ENCODE measurements around the gene RNU1-3.
"Not testable (repeated sequence)": the region's sequence is repeated elsewhere in the genome, so short reads cannot be mapped to it uniquely, and the experiment has no call there.

RNU1-3 gene

DNA sequence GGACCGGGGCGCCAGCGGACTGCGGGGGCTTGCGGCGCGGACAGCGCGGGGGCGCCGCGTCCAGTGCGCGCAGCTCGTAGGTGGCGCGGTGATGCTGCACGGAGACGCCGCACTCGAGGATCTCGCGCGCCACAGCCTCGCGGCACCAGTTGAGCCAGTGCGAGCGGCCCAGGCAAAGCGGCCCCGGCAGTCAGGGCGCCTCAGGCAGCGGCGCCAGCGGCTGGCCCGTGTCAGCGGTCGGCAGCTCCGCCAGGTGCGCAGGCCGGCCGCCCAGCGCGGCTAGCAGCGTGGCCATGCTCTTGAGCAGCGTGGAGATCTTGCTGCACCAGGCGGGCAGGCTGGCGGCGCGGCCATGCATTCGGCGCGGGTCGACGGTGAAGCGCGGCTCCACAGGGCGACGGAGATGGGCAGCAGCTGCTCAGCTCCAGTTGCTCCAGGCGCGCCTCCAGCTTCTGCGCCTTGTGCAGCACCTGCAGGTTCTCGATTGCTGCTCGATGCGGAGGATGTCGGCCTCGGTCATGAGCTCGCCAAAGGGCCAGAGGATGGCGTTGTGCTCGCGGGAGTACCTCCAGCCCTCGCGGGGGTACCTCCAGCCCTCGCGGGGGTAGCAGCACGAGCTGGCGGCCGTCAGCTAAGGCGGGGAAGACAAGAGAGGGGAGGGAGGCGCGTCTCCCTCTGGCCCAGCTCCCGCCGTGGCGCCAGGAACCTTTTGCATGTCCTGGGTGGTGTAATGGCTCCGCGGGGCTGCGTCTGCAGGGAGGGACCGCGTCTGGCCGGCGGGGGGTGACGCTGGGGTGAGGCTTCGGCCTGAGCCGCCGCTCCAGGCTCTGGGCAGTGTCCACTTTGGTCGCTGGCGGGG lies 26.9 kb upstream of the RNU1-3 start:
- DNase-seq: not testable (repeated sequence)

DNA sequence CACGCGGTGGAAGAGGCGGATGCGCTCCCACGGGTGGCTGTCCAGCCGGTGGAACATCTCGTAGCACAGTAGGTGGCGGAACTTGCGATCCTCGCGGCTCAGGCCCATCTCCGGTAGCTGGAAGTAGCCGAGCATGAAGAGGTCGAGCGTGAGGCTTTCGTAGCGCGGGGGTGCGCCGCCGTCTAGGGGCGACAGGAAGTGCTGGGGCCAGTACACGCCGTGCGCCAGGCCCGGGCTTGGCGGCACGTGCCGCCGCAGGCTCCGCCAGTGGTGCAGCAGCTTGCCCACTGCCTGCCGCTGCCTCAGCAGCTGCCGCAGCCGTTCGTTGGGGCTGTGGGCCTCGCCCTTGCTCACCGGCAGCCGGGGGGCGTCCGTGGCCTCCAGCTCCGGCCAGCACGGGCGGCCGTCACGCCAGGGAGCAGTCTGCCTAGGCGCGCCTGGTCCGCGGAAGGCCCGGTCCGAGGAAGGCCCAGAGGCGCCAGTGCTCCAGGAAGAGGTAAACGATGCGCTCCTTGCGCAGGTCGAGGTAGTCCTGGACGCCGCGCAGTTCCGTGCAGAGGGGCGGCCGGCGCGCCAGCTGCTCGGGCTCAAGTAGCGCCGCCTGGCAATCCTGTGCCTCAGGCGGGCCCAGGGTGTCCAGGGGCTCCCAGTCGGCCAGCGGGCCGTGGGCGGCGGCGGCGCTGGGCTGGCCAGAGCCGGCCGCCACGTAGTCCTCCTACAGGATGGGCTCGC lies 26.1 kb upstream of the RNU1-3 start:
- not testable (repeated sequence) for DNase-seq

DNA sequence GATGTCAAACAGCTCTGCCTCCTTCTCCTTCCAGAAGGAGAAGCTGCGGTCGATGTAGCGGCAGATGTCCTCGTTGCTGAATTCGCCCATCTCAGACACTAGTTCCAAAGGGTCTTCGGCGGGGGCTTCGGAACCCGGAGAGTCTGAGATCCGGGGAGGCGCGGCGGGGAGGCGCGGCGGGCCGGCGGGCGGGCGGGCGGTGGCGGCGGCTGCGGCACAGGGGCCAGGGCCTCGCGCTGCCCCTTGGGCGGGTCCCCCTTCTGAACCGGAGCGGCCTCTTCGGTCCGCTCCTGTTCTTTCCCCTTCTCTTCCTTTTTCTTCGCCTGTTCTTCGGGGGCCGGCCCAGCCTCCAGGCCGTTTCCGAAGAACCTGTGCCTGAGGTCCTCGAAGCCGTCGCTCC lies 25.5 kb upstream of the RNU1-3 start:
- not testable (repeated sequence) for DNase-seq

DNA sequence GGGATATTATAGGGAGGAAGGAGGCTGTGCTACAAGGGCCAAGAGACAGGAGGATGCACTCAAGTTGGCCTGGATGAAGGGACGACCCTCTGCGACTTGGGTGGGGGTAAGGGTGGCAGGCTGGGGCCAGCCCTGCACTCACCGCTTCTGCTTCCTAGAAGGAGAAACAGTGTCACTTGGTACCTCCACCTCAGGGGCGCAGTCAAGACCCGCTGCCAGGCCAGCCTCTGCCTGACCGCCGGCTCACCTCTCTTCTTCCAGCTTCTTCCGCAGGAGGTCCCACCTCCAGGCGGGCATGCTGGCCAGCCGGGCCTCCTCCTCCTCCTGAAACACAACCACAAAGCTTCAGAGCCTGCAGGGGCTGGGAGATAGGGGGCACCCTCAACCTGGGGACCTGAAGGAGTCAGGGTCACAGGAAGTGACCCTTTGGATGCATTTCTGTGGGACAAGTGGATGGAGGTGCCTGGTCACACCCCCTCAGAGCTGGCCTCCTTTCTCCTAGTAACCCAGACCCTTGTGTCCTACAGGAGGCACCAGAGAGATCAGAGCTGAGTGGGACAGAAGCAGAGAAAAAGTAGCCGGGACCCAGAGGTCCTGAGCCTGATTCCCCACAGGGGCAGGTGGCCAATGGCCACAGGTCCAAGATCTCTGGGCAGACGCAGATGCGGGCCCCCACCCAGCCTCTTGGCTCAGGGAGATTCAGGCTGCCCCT lies 24.4 kb upstream of the RNU1-3 start:
- DNase-seq: not testable (repeated sequence)

DNA sequence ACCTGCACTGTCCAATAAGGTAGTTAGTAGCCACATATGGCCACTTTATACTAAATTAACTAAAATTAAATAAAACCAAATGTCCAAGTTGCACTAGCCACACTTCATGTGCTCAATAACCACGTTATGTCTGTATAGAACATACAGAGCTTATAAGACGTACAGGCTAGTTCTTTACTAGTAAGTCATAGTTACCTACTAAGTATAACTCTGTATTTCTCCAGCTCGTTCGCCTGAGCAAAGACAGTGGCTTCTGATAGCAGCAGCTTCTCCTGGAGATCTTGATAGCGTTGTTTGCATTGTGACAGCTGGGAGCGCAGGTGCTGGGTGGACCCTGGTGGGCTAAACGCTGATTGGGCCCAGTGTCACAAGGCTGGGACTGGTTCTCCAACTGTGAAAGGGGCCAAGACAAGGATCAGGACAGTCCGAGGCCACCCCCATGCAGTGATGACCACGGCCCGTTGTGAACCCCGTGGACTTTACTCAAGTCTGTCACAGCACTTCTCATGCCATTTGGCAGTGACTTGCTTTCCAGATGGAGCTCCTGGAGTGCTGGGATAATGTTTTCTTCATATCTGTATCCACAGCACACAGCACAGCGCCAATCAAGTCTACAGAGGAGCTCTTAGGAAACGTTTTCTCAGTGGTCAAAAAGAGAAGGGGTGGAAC lies 20.5 kb upstream of the RNU1-3 start:
- DNase-seq: not testable (repeated sequence)

DNA sequence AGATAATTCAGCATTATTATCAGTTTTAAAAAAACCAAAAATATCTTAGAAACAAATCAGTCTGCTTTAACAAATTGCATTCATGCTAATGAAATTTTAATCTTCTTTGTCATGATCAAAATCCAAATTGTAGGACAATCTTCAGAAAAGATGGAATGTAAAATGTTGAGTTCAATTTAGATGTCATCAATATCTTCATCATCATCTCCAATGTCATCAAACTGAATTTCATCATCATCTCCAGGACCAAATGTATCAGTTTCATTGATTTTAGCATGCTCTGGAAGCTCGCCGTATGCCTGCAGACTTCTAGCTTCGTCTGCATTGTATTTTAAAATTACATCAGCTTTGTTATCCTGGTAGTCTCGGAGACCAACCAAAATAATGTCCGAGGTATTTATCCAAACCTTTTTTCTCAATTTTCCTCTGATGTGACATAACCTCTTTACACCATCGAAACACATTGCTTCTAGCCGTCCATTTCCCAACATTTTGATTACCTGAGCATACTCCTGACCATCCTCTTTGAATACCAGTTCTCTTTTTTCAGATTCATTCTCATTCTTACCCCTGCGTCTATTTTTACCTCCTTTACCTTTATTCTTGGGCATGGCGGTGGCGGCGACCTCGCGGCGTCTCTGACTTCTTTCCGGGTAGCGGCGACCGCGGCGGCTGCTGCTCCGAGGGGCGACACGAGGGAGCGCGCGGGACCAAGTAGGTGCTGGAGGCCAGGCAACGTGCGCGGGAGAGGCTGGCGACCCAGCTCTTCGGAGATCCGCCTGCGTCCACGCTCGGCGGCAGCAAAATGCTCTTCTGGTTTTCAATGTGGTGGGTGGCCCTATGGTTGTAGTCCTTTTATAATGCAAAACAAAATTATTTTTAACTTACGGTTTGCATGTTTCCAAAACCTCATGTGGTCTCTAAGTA lies 19.0 kb upstream of the RNU1-3 start:
- DNase-seq: not testable (repeated sequence)

DNA sequence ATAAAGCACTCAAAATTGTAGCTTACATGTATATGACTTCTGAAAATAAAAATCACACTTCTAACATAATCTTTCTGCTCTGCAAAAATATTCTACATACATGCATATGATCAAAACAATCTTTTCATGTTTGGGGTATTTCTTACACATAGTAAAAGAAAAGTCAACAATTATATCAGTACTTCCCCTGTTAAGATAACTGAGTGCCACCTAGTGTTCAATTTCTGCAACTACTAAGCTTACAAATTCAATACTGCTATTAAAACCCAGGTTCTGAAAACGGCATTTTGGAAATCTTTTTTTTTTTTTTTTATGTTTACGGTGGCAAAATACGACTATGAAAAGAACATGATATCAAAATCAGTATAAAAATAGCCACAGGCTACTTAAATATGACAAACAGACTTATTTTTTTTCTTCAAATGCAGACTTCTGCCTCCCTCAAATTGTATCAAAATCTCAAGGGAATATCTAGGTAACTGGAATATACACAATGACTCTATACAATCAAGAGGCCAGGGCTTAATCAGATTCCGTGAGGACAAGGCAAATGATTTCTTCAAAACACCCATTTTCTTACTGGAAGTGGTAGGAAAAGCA lies 18.1 kb upstream of the RNU1-3 start:
- DNase-seq: not testable (repeated sequence)

DNA sequence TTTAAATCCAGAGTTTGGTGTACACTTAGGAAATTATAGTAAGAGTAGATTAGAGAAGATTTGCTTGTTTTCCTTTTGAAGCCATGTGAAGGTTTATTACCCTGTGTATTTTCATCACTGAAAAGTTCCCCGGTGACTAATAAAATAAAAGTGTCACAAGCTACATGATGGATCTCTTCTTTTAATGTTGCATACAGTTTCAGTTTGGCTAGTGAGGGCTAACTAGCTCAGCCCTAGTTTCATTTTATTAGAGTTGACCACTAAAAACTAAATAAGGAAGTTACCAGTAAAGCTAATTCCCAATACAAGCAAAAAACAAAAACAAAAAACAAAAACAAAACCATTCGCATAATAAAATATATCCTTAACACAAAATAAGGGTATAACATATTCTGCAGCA lies 17.4 kb upstream of the RNU1-3 start:
- not testable (repeated sequence) for DNase-seq

DNA sequence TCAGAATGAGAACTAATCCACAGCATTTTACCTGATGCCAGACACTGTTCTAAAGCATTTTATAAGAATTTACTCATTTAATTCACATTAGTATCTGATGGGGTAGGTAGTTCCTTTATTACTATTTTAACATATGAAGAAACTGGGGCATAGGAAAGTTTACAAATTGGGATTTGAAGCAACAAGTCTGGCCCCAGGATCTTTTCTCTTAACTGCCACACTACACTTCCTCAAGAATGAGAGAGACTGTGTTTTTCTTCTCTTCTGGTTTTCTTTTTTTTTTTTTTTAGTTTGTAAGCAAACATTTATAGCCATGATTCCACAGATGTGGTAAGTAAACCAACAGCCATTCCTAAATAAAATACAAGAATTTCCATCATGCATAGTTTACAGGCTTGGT lies 16.1 kb upstream of the RNU1-3 start:
- not testable (repeated sequence) for DNase-seq

DNA sequence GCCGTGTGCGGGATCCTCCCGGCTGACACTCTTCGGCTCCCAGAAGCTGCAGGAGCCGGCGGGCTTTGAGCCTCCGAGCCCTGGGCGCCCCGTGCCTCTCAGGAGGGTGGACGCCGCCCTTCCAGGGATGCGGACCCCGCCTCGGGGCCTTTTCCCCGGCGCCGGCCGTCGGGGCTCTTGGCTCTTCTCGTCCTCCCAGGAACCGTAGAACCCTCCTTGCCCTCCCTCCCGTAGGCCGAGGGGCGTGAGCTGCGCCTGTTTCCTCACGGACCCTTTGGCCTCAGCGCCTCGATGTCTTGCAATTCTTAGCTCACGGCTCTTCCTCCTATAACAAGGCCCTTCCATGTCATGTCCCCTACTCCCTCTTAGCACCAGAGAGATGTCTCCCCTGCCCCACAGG lies 13.6 kb upstream of the RNU1-3 start:
- DNase-seq: not testable (repeated sequence)

DNA sequence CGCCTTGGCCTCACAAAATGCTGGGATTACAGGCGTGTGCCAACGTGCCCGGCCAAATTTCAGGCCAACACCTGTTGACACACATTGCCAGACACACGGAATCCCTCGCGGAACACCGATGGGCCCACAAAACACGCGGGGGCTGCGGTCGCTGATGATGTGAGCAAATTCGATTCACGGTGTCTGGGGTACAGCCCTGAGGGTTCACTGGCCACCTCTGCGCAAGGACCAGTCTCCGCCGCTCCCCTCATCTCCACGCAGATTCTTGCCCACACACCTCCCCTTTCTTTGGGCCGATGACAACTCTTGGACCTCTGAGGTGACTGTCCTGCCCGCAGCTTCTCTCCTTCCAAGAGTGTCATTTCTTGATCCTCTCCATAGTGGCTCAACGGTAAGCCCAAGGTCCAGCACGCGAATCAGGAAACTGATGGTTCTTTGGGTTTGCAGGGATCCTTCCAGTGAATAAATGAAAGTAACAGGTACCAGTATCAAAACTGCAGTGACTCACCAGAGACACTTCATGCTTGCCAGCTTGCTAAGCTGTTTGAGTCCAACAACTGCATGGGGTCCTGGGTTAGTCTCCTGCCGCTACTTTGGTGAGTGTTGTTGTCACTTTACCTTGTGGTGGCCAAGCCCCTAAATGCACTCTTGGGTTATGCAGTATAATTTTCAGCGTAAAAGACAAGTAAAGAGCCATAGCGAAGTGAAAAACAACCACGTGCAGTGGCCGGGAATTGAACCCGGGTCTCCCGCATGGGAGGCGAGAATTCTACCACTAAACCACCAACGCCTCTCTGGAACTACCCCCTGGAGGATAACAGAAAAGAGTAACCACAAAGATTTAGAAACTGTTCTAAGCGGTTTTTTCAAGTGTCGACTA lies 11.0 kb upstream of the RNU1-3 start:
- DNase-seq: peak in 3 of 5 experiments; percentile 37 to 43 (median 40)

DNA sequence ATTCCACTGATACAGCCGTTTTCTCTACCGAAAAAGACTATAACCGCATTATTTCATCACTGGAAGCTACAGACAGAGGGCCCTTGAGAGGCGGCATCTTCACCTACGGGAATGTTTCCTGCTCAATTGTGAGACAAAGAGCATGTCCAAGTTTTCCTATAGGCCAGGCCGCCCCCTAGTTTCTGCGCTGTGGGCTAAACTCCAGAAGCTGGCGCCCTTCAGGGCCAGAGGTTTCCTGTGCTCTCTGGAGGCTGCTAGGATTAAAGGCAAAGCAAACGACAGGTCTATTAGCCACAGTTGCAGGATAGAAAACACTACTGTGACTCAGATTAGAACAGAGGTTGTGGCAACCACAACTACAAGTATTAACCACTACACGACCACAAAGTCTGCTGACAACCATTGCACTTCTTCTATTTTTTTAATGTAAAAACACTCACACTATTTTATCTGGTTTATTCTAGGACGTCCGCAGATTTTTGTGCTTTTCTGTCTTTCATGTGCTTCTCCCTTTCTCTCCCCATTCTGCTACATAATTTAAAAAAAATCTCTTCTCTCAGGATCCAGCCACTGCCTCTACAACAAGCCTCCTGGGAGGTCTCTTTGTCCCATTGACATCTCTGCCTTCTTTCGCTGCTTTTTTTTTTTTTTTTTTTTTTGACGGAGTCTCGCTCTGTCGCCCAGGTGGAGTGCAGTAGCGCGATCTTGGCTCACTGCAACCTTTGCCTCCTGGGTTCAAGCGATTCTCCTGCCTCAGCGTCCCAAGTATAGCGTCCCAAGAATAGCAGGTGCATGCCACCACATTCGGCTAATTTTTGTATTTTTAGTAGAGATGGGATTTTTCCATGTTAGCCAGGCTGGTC lies 10.1 kb upstream of the RNU1-3 start:
- peak in 2 of 5 experiments; percentile 25 to 78 for DNase-seq

DNA sequence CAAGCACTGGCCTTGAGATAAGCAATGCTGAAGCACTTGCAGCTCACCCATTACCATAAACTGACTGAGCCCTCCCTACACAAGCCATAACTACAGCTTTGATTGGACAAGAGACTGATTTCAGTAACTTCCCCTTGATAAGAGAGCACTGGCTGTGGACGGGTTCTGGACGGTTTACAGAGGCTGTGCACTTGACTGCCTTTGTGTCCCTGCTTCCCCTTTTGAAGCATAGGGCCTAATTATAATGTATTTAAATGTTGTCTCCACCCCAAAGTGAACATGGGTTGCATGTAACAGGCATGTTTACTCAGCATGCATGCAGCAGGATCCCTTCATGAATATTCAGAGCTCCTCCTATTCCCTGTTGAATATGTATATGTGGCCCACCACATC lies 8.4 kb upstream of the RNU1-3 start:
- not testable (repeated sequence) for DNase-seq

DNA sequence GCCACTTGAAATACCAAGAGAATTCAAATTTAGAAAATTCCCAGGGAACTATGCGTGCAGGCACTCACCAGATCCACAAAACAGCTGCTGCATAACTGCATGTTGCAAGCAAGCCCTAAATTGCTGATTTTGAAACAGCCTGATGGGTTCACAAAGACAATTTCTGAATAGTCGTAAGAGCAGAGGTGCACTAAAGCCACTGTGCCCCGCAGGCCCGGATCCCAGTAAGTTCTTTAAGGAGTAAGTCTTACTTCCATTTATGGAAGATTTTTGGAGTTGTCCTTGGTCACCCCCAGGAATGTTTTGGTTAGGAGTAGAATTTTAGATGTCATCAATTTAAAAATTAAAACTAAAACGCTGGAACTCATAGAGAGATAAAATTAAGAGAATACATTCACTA lies 7.2 kb upstream of the RNU1-3 start:
- not testable (repeated sequence) for DNase-seq

DNA sequence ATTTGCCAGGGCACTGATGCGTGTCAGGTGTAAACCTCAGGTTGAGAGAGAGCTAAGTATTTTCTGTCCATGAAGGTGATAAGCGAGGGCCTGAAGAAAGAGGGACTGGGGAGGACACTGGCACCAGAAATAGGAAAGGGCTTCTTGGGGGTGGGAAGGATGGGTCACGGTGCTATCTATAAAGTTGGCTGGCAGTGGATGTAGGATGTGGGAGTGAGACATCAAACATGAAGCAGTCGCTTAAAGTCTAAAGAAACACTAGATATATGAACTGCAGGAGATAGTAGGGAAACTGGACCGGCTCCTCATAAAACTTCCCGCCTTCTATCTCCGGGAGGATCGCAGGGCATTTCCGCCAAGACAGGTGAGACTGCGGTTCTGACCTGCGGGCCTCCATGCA lies 912 bp downstream of the RNU1-3 start:
- not testable (repeated sequence) for DNase-seq

DNA sequence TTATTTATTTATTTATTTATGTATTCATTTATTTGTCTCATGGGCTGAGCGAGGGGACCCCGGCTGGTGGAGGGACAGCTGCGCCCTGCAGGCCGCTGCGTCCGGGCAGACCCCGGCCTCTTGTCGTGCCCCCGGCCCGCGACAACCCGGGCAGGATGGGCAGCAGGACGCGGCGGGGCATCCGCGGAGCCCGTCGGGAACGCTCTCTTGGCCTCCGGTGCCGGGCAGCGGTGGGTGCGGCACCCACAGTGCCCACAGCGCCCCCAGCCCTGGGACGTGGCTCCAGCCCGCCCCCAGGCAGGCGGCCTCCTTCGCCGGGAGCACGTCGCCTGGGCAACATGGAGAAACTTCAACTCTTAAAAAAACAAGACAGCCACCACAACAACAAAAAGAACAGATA lies 8.5 kb downstream of the RNU1-3 start:
- DNase-seq: not testable (repeated sequence)

DNA sequence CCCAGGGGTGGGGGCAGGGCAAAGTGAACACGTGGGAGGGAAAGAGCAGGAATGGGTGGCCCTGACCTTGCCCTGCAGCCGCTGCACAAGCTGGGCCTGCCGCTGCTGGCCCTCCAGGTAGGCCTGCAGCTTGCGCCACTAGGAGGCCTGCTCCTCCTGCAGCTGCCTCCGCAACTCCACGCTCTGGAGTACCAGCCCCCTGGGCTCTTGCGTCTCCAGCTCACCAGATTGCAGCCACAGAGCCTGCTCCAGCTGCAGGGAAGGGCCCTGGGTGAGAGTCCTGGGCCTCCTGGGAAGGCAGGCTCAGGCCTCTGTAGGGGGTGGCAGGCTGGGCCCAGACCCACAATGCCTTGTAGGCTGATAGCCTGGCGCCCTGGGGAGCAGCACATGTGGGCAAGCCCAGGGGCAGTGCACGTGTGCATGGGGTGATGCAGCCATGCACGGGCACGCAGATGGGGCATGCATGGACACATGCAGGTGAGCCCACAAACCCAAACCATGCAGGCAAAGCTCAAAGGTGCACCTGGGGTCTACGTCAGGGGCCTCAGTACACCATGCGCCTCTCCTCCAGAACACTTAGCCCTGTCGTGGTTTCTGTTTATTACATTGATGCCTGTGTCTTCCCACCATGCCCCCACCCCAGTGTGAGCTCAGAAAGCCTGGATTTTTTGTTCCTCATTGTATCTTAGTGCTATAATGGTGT lies 9.6 kb downstream of the RNU1-3 start:
- not testable (repeated sequence) for DNase-seq

DNA sequence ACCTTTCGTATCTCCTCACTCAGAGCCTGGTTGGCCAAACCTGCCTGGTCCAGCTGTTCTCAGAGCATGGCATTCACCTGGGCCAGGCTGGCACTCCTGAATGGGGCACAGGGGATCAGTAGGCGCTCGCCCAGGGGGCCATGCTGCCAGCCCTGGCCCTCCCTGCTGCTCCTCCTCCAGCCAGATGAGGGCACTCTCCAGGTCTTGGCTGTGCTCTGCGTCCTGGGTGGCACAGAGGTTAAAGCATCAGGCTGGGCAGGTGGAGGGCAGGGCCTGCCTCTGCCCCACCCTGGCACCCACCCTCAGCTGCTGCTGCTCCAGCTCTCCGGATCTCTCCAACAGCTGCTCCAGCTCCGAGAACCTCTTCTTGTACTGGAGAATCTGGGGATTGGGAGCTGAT lies 10.2 kb downstream of the RNU1-3 start:
- not testable (repeated sequence) for DNase-seq
